Non-pigmented ciliary epithelial cell (primary cell): ENCODE data around the gene CAMK2D.

Experiments used
- DNase-seq: peaks from one replicate; pipeline ENCODE4 v3.0.0-alpha.2; 2010; ENCODE audit warnings: low read depth

CAMK2D gene

GRCh38 chr4:113604955-113605354, 156.6 kb downstream of the CAMK2D start:
- no peak for DNase-seq

GRCh38 chr4:113603911-113604310, 157.6 kb downstream of the CAMK2D start:
- DNase-seq = no peak

- no peak for DNase-seq
Measured at GRCh38 chr4:113602646-113603228, 158.8 kb downstream of the CAMK2D start.

- no peak for DNase-seq
Measured at GRCh38 chr4:113601636-113602035, 159.9 kb downstream of the CAMK2D start.

GRCh38 chr4:113596396-113596795, 165.1 kb downstream of the CAMK2D start:
- DNase-seq = no peak

- DNase-seq = no peak
Measured at GRCh38 chr4:113594231-113594556, 167.3 kb downstream of the CAMK2D start.

- DNase-seq = no peak
Measured at GRCh38 chr4:113593400-113594230, 167.9 kb downstream of the CAMK2D start.

GRCh38 chr4:113591982-113592381, 169.6 kb downstream of the CAMK2D start:
- no peak for DNase-seq

GRCh38 chr4:113588895-113589668, 172.5 kb downstream of the CAMK2D start:
- no peak for DNase-seq

- no peak for DNase-seq
Measured at GRCh38 chr4:113587640-113588275, 173.8 kb downstream of the CAMK2D start.

- no peak for DNase-seq
Measured at GRCh38 chr4:113587156-113587555, 174.4 kb downstream of the CAMK2D start.

GRCh38 chr4:113586072-113586471, 175.5 kb downstream of the CAMK2D start:
- no peak for DNase-seq

- DNase-seq = peak; percentile 73
Measured at GRCh38 chr4:113584407-113585150, 177.0 kb downstream of the CAMK2D start.

GRCh38 chr4:113582737-113583136, 178.8 kb downstream of the CAMK2D start:
- DNase-seq = no peak

GRCh38 chr4:113579360-113579759, 182.2 kb downstream of the CAMK2D start:
- no peak for DNase-seq

- DNase-seq = no peak
Measured at GRCh38 chr4:113576947-113577678, 184.4 kb downstream of the CAMK2D start.

GRCh38 chr4:113575401-113575800, 186.1 kb downstream of the CAMK2D start:
- DNase-seq = no peak

- DNase-seq = peak; percentile 52
Measured at GRCh38 chr4:113574636-113575103, 186.9 kb downstream of the CAMK2D start.

- no peak for DNase-seq
Measured at GRCh38 chr4:113572620-113573019, 188.9 kb downstream of the CAMK2D start.

GRCh38 chr4:113566015-113566795, 195.3 kb downstream of the CAMK2D start:
- DNase-seq = no peak
